Measurements from ENCODE around the gene SPSB4. TPM values are rescaled to one million over a fixed set of nuclear protein-coding genes. Genes with fewer than 3 reads are reported as not detected.

SPSB4 gene
- total and polyA plus RNA-seq, 2 donors (not counting 3 experiments of a cell fraction or from before 2014, with no cell fraction given): 0.06 to 0.22 TPM

- POLR2A ChIA-PET: no interaction called here
- no peak overlapping the region for H2AFZ ChIP-seq (ENCODE audit: low read depth, low read length)
- peaks cover 5 to 9% of the 10 kb centered on the region in 2 experiments for H3K27me3 ChIP-seq (ENCODE audit: control insufficient read depth in 2 of 2, insufficient read depth in 2 of 2, low read length in 2 of 2)
- H3K9me1 ChIP-seq (replicated peaks; ENCODE audit: control insufficient read depth, extremely low read depth, insufficient read depth, low read length): no peaks in the 10 kb centered on the region
- no peaks in the 10 kb centered on the region for H3K9me3 ChIP-seq (replicated peaks; ENCODE audit: control insufficient read depth, insufficient read depth, low read length)
- no peaks in the 10 kb centered on the region for H4K20me1 ChIP-seq (replicated peaks; ENCODE audit: control insufficient read depth, extremely low read depth, insufficient read depth, low read length)
- H3K4me2 ChIP-seq (ENCODE audit: insufficient read depth, low read length): no peak overlapping the region
- H3K36me3 ChIP-seq (ENCODE audit: control insufficient read depth in 2 of 2, extremely low read depth in 1 of 2, insufficient read depth in 2 of 2, low read length in 2 of 2): no peaks in the 10 kb centered on the region
- CTCF ChIA-PET: interaction anchor here (1.1 to 5.8 kb wide), 4 partner anchors 10 to 183 kb away, joined by 3 to 36 read pairs (median 14); no protein-coding TSS in a partner anchor
- FAIRE-seq: no peak
- H3K79me2 ChIP-seq (ENCODE audit: control insufficient read depth, insufficient read depth, low read length): no peaks in the 10 kb centered on the region
- intact Hi-C loops (cut with micrococcal nuclease) (loop anchor here (10.0 kb wide), 1 partner anchor 445 kb away; no protein-coding TSS in a partner anchor), dilution Hi-C loops (cut with MboI; ENCODE audit: extremely low pct_ligation_motif_present, low sequenced_read_pairs) (no loop called here)
- no peak overlapping the region for H3K9ac ChIP-seq (replicated peaks; ENCODE audit: extremely low read depth, insufficient read depth, low read length)
- H3K27ac ChIP-seq (ENCODE audit: insufficient read depth, low read depth, low read length): no peak overlapping the region
- BruUV-seq (replicated peaks): no TSS peak
- no peaks in the 10 kb centered on the region for H3K4me1 ChIP-seq (ENCODE audit: control insufficient read depth, extremely low read depth, insufficient read depth, low read length)
- no peak overlapping the region for H3K4me3 ChIP-seq (replicated peaks in 1 of 3; ENCODE audit: insufficient read depth in 1 of 3, low read depth in 1 of 3, low read length in 3 of 3)
- TF ChIP-seq POLR2A (IDR thresholded peaks at IDR 0.05; ENCODE audit: low read depth, low read length) (no peak), FOS (IDR thresholded peaks at IDR 0.05; ENCODE audit: borderline replicate concordance, insufficient read depth, low read length) (no peak), MAX (IDR thresholded peaks at IDR 0.05; ENCODE audit: insufficient read depth, insufficient read length) (no peak), CTCF (IDR thresholded peaks at IDR 0.05; ENCODE audit: extremely low read depth in 1 of 2, insufficient read depth in 1 of 2, low read depth in 1 of 2, low read length in 2 of 2) (no peak), JUN (IDR thresholded peaks at IDR 0.05; ENCODE audit: borderline replicate concordance, insufficient read depth, insufficient read length, low read depth) (no peak), GATA2 (IDR thresholded peaks at IDR 0.05; ENCODE audit: insufficient read depth, insufficient read length, low read depth, low read length) (no peak), MYC (IDR thresholded peaks at IDR 0.05; ENCODE audit: low read depth, low read length) (no peak)
- no peak for DNase-seq (ENCODE audit: low read depth, low spot score)
Observed at GRCh38 chr3:141009496-141009895, 41.7 kb upstream of the SPSB4 start.
